ENCODE results near the gene PPCDC.

PPCDC gene

GRCh38 chr15:75023181-75023871 is at the start of gene PPCDC:
Gene PPCDC (plus strand): TSS chr15:75023590. CDS start chr15:75028319, 4,729 bp downstream.
- peak; percentile 96 for DNase-seq (ENCODE audit: low spot score)

GRCh38 chr15:74976159-74976558 is 47.2 kb upstream of the PPCDC start:
- DNase-seq (ENCODE audit: low spot score) = no peak

GRCh38 chr15:74977599-74977998 is 45.8 kb upstream of the PPCDC start:
- DNase-seq (ENCODE audit: low spot score) = peak; percentile 61

- no peak for DNase-seq (ENCODE audit: low spot score)
Observed at GRCh38 chr15:74978077-74978476, 45.3 kb upstream of the PPCDC start.

- peak; percentile 53 for DNase-seq (ENCODE audit: low spot score)
Observed at GRCh38 chr15:74978503-74978902, 44.9 kb upstream of the PPCDC start.

GRCh38 chr15:74982183-74982582 is 41.2 kb upstream of the PPCDC start:
- no peak for DNase-seq (ENCODE audit: low spot score)

GRCh38 chr15:74983725-74984231 is 39.6 kb upstream of the PPCDC start:
- DNase-seq (ENCODE audit: low spot score) = peak; percentile 85

GRCh38 chr15:74988007-74988800 is 35.2 kb upstream of the PPCDC start:
- peak; percentile 68 for DNase-seq (ENCODE audit: low spot score)

- DNase-seq (ENCODE audit: low spot score) = no peak
Observed at GRCh38 chr15:74989527-74989926, 33.9 kb upstream of the PPCDC start.

GRCh38 chr15:74992619-74993018 is 30.8 kb upstream of the PPCDC start:
- no peak for DNase-seq (ENCODE audit: low spot score)

GRCh38 chr15:74994236-74994635 is 29.2 kb upstream of the PPCDC start:
- no peak for DNase-seq (ENCODE audit: low spot score)

- DNase-seq (ENCODE audit: low spot score) = no peak
Observed at GRCh38 chr15:74994685-74995084, 28.7 kb upstream of the PPCDC start.

- peak; percentile 97 for DNase-seq (ENCODE audit: low spot score)
Observed at GRCh38 chr15:74995182-74995778, 28.1 kb upstream of the PPCDC start, which contains the start of gene SCAMP5. Gene SCAMP5 (plus strand): TSS chr15:74995563. CDS start chr15:75011840, 16,277 bp downstream.

GRCh38 chr15:74995779-74996765 is 27.3 kb upstream of the PPCDC start:
- peak; percentile 37 for DNase-seq (ENCODE audit: low spot score)

GRCh38 chr15:74997141-74997540 is 26.2 kb upstream of the PPCDC start:
- DNase-seq (ENCODE audit: low spot score) = no peak

- no peak for DNase-seq (ENCODE audit: low spot score)
Observed at GRCh38 chr15:74997543-74997942, 25.8 kb upstream of the PPCDC start.

- no peak for DNase-seq (ENCODE audit: low spot score)
Observed at GRCh38 chr15:75001310-75001709, 22.1 kb upstream of the PPCDC start.

- no peak for DNase-seq (ENCODE audit: low spot score)
Observed at GRCh38 chr15:75002398-75002797, 21.0 kb upstream of the PPCDC start.

GRCh38 chr15:75007216-75007615 is 16.2 kb upstream of the PPCDC start:
- DNase-seq (ENCODE audit: low spot score) = no peak

- no peak for DNase-seq (ENCODE audit: low spot score)
Observed at GRCh38 chr15:75008221-75008625, 15.2 kb upstream of the PPCDC start.

GRCh38 chr15:75008629-75009326 is 14.6 kb upstream of the PPCDC start:
- DNase-seq (ENCODE audit: low spot score) = peak; percentile 26

Measured in RKO (cell line).